ENCODE data around the gene HES1.

- TF ChIP-seq CTCF (conservative IDR thresholded peaks at IDR 0.05 in 1 of 2, IDR thresholded peaks at IDR 0.05 in 1 of 2; ENCODE audit: extremely low read depth in 1 of 2, insufficient read depth in 1 of 2, low read depth in 1 of 2, low read length in 2 of 2) (no peak), EZH2 (IDR thresholded peaks at IDR 0.05; ENCODE audit: borderline replicate concordance, low read length) (no peak)
Measured at GRCh38 chr3:194166682-194167479, 30.9 kb downstream of the HES1 start.
